ENCODE results near the gene ZNF708.
"Not testable (repeated sequence)": the region's sequence is repeated elsewhere in the genome, so short reads cannot be mapped to it uniquely, and the experiment has no call there.

The ZNF708 gene

GRCh38 chr19:21328885-21329605, at the start of gene ZNF708:
ZNF708 (minus strand) TSS chr19:21329410; CDS start chr19:21329212, 198 bp downstream.
- peak; percentile 83 for DNase-seq

DNA sequence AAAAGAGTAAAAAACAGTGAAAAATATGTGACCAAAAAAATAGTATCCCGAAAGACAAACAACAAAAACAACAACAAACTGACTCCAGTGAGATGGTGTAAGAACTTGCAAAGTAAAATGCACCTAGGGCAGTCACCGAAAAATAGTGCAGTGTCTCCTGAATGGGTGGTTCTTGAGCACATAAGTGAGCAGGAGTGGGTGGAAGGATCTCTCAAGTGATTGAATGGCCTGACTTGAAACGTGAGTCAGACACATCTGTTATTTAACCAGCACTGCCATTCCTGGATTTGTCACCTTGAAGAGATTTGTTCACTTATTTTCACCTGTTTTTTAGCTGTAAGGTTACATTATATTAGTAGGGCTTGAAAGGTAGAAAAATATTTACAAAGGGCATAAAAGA, 33.1 kb upstream of the ZNF708 start:
- DNase-seq = no peak

DNA sequence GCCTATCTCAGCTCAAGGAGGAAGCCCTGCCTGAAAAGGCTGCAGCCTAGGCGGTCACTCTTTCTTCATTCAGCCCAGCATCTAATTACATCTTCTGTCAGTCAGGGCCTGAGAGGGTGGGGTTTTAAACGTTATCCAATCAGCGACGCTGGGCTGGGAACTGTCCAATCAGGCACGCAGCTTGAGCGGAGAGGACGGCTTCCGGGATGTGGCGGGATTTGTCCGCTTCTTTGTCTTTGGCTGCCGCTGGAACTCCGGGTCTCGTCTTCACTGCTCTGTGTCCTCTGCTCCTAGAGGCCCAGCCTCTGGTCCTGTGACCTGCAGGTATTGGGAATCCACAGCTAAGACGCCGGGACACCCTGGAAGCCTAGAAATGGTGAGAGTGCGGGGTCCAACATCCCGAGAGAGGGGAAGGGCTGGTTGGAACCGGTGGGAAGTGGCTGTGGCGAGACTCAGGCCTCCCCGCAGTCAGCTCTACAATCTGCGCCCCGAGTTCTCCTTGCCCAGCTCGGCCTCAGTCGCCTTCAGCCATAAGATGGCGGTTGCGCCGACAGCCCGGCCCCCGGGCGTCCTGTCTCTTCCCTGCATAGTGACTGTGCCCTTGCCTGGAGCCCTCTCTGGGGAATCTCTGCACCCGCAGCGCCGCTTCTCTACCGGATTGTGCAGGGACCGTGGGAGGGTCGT, 29.7 kb upstream of the ZNF708 start, which contains the start of gene ZNF738:
TSS of gene ZNF738 (plus strand) at position 233 of the 684 bp plus-strand sequence. CDS start at position 374, 141 bp downstream.
- DNase-seq = peak; percentile 90

- no peak for DNase-seq
These were observed 23.6 kb upstream of the ZNF708 start for GRCh38 chr19:21352830-21353229.

DNA sequence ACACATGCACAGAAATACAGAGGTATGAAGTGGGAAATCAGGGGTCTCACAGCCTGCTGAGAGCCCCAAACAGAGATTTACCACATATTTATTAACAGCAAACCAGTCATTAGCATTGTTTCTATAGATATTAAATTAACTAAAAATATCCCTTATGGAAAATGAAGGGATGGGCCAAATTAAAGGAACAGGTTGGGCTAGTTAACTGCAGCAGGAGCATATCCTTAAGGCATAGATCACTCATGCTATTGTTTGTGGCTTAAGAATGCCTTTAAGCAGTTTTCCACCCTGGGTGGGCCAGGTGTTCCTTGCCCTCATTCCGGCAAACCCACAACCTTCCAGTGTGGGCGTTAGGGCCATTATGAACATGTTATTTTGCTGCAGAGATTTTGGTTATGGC, 15.6 kb upstream of the ZNF708 start:
- not testable (repeated sequence) for DNase-seq

DNA sequence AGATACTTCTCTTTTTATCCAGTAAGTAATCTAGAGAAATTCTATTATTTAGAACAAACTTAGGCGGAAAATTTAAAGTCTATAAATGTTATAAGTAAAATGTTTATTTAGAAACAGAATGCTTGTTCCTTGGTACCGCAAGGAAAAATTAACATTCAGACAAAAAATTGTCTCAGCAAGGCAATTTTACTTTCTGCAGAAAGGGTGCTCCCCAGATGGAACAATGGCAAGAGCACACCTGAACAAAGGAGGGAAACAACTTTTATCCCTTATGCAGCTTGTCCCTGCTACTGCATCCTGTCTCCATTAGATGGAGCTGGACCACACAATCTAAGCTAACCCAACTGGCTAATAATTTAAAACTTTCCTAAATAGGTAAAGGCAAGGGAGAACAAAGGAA, 6.5 kb upstream of the ZNF708 start:
- DNase-seq = no peak

- no peak for DNase-seq
These were observed 804 bp downstream of the ZNF708 start for GRCh38 chr19:21328406-21328805.

- DNase-seq = no peak
These were observed 3.0 kb downstream of the ZNF708 start for GRCh38 chr19:21326169-21326568.

DNA sequence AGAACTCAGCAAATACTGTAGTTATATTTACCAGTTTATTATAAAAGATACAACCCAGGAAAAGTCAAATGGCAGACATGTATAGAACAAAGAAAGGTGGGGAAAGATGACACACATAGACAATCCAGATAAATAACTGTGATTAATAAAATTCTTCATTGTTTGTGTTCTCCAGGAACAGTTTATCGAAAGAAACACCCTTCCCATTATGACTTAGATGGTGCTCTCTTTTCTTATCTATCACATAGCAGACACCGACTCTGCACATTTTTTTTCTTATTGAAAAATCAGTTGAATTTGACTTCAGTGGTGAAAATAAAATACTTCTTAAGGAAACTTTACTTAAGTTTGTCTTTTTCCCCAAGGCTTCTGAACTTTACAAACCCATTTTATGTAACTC, 6.2 kb downstream of the ZNF708 start:
- no peak for DNase-seq

DNA sequence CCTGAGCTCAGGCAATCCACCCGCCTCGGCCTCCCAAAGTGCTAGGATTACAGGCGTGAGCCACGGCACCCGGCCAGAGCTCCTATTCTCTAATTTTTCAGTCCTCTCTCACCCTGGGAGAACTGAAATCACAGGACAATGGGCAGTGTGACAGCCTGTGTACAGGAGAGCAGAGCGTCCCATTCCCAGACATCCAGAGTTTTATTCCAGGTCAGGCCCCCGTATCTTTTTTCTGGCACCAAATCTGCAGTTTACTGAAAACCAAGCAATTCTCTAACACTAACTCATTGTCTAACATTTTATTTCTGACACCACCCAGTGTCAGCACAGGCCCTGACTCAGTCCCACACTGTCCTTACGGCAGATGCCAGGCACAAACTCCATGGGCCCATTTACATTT, 6.7 kb downstream of the ZNF708 start:
- no peak for DNase-seq

DNA sequence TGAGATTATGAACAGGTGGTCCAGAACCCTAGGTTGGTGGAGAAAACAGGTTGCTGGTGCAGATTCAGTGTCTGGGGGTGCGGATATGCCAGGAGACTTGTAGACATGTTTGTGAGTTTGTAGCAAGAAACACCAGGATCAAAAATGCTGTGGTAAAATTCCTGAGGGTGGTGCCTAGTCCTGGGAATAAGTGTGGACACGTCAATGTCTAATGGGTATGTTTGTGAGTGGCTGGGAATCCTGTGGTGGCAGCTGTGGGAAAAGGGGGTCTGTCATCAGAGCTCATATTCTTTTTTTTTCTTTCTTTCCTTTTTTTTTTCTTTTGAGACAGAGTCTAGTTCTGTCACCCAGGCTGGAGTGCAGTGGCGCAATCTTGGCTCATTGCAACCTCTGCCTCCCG, 7.2 kb downstream of the ZNF708 start:
- no peak for DNase-seq

GRCh38 chr19:21321134-21321533, 8.1 kb downstream of the ZNF708 start:
- DNase-seq = no peak

DNA sequence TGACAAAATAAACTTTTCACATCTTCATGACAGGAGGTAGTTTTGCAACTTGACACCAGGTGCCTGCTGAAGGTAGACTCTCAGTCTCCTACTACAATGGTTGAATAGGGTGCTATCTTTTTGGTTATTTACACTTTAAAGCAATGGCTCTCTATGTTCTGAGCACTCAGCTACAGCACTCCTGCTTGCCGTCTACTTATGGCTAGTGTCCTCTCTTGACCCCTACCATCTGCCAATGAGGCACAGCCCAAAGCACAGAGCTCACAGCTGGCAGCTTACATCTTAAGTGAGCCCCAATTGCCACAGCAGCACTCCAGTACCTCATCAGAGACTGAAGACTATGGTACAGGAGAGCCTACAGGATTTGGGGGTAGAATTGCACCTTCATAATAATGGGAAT, 11.4 kb downstream of the ZNF708 start:
- DNase-seq = no peak

- DNase-seq = no peak
These were observed 14.5 kb downstream of the ZNF708 start for GRCh38 chr19:21314676-21315075.

GRCh38 chr19:21312807-21313206, 16.4 kb downstream of the ZNF708 start:
- DNase-seq = not testable (repeated sequence)

- no peak for DNase-seq
These were observed 20.4 kb downstream of the ZNF708 start for GRCh38 chr19:21308773-21309172.

DNA sequence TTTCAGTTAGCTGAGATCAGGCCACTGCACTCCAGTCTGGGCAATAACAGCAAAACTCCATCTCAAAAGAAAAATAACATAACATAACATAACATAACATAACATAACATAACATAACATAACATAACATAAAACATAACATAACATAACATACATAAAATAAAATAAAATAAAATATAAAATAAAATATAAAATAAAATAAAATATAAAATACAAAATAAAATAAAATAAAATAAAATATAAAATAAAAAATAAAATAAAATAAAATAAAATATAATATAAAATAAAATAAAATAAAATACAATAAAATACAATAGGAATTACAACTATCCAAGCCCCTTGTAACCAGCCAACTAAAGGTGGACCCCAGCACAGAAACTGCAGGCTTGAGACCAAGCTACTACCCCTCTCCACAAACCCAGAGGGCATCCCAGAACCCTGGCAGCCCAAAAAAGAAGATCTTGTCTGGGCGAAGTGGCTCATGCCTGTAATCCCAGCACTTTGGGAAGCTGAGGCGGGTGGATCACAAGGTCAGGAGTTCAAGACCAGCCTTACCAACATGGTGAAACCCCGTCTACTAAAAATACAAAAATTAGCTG, 22.2 kb downstream of the ZNF708 start:
- not testable (repeated sequence) for DNase-seq

GRCh38 chr19:21293768-21294167, 35.4 kb downstream of the ZNF708 start:
- not testable (repeated sequence) for DNase-seq

DNA sequence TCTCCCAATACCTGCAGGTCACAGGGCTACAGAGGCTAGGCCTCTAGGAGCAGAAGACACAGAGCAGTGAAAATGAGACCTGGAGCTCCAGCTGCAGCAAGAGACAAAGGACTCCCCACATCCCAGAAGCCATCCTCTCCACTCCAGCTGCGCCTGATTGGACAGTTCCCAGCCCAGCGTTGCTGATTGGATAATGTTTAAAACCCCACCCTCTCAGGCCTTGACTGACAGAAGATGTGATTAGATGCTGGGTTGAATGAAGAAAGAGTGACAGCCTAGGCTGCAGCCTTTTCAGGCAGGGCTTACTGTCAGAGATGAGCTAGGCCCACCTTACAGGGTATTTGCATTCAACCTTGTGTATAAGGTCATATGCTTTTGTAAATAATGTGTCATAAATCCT, 59.4 kb downstream of the ZNF708 start:
- no peak for DNase-seq

- DNase-seq = no peak
These were observed 64.3 kb downstream of the ZNF708 start for GRCh38 chr19:21264891-21265290.

DNA sequence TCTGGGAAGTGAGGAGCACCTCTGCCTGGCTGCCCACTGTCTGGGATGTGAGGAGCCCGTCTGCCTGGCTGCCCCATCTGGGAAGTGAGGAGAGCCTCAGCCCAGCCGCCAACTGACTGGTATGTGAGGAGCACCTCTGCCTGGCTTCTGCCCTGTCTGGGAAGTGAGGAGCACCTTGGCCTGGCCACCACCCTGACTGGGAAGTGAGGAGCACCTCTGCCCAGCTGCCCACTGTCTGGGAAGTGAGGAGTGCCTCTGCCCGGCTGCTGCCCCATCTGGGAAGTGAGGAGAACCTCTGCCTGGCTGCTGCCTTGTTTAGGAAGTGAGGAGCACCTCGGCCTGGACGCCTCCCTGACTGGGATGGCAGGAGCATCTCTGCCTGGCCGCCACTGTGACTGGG, 64.8 kb downstream of the ZNF708 start:
- no peak for DNase-seq

GRCh38 chr19:21260848-21261381, 68.3 kb downstream of the ZNF708 start:
- DNase-seq = not testable (repeated sequence)

- DNase-seq = no peak
These were observed 68.9 kb downstream of the ZNF708 start for GRCh38 chr19:21260164-21260847.
